NCI-H2196 treated with DMSO at 0.1 percent for 48 hours (cell line): ENCODE results near the gene OIP5.
A peak's percentile ranks its signal among the peaks of the same experiment; 100 is the strongest.
"Not testable (repeated sequence)": the region's sequence is repeated elsewhere in the genome, so short reads cannot be mapped to it uniquely, and the experiment has no call there.

Source experiments
- DNase-seq: peaks from one replicate; lab custom pipeline; 2025; ENCODE audit not compliant: unreplicated experiment; lab: John Stamatoyannopoulos, UW

OIP5 gene

DNA sequence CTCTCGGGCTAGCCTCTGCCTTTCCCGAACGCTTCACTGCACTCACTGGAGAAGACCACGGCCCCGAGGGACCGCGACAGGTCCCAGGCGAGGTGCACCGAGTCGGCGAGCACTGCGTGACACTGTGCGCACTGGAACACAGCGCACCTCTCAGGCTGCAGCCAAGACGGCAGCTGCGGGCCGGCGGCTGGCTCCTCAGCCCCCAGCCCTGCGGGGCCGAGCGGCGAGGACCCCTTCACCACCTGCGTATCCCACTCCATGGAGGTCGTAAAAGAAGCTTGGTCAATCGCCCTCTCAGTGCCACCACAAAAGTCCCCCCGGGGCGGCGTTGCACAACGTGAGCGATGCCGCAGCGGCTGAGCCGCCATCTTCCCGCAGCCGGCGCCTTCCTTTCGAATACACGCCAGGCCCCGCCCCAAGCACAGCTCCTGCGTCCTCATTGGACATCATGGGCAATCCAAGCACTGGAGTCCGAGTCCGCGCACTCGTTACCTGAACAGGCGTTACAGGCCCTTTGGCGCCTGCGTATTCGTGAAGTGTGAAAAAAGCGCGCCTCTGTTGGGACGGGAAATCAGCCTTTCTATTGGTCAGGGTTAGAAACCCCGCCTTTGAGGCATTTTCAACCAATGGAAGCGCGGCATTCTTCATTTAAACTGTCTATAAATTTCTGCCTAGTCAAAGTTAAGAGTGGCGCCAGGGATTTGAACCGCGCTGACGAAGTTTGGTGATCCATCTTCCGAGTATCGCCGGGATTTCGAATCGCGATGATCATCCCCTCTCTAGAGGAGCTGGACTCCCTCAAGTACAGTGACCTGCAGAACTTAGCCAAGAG, at the start of gene OIP5, which contains the start of gene NUSAP1:
OIP5 (minus strand) TSS at position 398 of the 832 bp plus-strand sequence; CDS start at position 368, 30 bp downstream.
NUSAP1 (plus strand) TSS at position 688 of the 832 bp plus-strand sequence; CDS start at position 765, 77 bp downstream.
- peak; percentile 92 for DNase-seq

DNA sequence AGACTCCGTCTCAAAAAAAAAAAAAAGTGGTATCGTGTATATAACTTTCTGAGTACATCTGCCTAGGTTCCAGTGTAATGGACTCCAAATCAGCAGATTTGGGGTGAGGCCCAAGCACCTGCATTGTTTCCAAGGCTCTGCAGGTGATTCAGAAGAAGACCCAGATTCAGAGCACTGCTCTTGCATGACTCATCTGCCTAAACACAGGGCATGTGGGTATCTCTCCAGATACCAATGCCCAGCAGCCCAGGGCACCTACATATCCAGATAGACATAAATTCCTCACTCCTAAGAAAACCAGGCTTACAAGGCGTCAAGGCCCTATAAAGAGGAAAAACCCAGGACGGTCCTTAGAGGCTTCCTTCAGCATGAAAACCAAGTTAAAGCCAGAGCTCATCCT, 45.6 kb upstream of the OIP5 start:
- DNase-seq = no peak

DNA sequence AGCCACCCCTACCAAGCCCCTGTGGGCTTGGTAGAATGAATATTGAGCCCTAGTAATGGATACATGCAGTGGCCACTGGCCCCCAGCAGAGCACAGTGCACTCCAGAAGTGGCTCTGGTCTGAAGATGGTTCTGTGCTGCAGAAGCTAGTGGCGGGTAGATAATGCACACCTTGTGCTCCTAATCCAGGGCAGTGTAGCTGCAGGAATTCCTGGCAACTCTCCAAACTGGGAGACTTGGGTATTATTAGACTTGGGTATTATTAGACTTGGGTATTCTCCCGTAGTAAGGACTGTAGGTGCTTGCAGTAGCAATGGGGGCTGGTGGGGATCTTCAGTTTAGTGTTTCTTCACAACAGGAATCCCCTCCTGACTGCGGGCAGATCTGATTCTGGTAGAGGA, 35.0 kb upstream of the OIP5 start:
- no peak for DNase-seq

DNA sequence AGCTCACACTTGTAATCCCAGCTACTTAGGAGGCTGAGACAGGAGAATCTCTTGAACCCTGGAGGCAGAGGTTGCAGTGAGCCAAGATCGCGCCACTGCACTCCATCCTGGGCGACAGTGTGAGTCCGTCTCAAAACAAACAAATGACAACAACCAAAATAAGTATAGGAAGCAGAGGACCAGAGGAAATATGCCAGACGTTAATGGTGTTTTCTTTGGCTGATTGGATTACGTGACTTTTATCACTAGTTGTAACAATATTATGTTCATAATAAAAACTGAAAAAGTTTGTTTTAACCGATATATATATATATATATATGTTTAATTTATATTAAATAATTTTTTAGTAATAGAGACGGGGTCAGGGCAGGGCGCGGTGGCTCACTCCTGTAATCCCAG, 22.0 kb upstream of the OIP5 start:
- no peak for DNase-seq

DNA sequence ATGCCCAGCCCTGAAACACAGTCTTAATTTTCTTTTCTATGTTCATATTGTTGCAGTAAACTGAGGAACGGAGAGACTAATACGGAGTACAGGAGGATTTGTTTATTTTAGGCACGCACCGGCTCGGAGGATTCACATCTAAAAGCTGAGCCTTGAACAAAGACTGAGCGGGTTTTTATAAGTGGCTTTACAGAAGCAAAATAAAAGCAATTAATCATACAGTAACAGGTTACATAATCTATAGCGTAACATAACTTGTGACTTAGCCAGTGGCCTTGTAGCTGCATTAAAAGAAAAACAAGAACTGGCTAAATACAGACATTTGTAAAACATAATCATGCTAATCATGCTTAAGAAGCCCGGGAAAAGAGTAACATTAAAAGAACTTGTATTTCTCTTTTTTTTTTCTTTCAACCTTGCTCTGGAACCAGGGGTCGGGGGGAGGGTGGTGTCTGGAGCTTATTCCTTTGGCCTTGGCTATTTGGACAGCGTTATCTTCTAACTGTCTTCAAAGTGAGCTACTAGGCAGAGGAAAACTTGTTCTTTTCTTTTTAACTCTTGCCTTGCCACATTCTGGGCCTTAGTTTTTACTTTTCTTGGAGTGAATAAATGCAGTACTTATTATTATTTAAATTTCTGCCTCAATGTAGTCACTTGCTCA, 17.8 kb upstream of the OIP5 start:
- DNase-seq = no peak

DNA sequence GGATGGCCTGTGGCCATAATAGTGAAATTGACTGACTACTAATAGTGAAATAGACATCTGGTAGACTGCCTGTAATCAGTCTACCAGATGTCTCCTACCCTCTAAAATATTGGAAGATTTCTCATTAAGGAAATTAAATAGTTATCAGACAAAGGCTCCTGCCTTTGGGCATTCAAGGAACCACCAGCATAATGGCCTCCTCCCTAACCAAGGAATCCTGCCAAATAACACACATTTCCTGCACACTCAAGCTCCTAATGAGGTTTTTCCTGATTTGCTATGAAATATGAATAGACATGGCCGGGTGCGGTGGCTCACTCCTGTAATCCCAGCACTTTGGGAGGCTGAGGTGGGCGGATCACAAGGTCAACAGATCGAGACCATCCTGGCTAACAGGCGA, 14.8 kb upstream of the OIP5 start:
- no peak for DNase-seq

DNA sequence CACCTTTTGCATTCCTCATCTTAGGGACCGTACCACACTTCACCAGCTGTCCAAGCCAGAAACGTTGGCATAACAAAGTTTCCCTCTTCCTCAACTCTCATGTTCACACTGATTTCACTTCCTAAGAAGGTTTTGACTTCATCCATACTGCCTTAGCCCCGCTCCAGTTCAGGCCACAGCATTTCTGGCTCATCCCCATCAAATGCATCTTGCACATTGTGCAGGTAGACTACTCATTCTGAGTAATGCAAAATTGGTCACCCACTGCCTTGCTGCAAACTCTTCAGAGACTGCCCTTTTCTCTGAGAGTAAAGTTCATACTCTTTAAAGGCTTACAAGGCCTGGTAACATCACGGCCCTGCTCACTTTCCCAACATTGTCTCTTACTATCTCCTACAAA, 9.1 kb upstream of the OIP5 start:
- no peak for DNase-seq

DNA sequence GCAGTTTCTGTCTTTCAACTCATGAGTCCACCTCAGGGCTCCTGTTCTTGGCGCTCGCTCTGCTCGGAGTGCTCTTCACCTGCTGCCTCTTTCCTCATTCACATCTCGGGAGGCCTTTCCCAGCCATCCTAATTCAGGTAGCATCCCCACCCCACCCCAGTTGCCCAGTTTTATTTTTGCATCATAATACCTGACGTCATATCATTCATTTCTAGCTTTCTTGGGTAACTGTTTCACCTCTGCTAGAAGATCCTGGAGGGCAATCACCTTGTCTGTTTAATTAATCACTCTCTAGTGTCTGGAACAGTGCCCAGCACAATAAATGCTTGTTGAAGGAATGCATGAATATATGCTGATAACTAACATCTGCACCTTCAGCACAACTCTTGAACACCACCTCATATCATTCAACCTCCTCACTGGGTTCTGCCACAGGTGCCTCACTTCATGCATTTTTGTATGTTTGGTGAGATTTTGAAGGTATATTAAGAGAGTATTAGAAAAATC, 7.9 kb upstream of the OIP5 start:
- DNase-seq = no peak

DNA sequence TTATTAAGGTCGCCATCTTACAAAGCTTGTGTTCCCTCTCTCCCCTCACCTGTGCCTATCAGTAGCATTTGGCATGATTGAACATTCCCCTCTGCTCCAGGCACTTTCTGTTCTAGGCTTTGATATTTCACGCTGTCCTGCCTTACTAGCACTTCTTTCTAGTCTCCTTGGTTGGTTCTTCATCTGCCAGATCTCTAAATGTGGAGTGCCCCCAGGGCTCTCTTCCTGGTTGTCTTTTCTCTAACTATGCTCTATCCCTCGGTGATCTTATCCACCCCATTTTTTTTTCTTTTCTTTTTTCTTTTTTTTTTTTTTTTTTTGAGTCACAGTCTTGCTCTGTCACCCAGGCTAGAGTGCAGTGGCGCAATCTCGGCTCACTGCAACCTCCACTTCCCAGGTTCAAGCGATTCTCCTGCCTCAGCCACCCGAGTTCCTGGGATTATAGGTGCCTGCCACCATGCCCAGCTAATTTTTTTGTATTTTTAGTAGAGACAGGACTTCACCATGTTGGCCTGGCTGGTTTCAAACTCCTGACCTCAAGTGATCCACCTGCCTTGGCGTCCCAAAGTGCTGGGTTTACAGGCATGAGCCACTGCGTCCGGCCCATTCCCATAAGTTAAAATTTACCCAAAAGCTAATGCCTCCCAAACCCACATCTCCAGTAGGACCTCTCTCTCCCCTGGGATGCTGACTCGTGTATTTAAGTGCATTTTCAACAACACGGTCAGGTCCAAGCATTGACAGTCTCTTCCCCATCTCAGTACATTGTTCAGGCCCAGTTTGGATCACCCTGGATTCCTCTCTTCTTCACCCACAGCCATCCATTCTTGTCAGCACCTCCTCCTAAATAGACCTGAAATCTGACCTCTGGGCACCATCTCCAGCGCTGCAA, 5.5 kb upstream of the OIP5 start:
- no peak for DNase-seq

DNA sequence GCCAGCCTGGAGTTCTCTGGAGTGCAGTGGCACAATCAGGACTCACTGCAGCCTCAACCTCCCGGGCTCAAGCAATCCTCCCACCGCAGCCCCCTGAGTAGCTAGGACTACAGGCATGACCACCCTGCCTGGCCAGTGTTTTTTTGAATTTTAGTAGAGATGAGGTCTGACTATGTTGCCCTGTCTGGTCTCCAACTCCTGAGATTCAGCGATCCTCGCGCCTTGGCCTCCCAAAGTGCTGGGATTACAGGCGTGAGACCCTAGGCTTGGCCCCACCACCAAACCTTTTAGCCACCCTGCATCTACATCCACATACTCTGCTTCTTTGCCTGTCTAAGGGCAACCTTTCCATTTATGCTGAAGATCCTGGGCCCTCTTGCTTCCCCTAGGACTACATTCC, 4.7 kb upstream of the OIP5 start:
- no peak for DNase-seq

DNA sequence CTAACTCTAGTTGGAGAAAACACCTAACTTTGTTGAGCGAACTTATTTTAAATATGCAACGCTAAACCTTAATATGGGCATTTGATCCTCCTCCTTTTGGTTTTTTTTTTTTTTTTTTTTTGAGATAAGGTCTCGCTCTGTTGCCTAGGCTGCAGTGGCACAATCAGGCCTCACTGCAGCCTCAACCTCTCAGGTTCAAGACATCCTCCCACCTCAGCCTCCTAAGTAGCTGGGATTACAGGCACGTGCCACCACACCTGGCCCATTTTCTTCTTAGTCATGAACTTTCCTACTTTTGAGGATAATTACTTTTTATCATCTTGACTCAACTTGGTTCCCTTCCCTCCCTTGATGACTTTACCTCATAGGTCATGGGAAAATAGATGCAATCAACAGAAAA, 4.2 kb upstream of the OIP5 start:
- DNase-seq = no peak

DNA sequence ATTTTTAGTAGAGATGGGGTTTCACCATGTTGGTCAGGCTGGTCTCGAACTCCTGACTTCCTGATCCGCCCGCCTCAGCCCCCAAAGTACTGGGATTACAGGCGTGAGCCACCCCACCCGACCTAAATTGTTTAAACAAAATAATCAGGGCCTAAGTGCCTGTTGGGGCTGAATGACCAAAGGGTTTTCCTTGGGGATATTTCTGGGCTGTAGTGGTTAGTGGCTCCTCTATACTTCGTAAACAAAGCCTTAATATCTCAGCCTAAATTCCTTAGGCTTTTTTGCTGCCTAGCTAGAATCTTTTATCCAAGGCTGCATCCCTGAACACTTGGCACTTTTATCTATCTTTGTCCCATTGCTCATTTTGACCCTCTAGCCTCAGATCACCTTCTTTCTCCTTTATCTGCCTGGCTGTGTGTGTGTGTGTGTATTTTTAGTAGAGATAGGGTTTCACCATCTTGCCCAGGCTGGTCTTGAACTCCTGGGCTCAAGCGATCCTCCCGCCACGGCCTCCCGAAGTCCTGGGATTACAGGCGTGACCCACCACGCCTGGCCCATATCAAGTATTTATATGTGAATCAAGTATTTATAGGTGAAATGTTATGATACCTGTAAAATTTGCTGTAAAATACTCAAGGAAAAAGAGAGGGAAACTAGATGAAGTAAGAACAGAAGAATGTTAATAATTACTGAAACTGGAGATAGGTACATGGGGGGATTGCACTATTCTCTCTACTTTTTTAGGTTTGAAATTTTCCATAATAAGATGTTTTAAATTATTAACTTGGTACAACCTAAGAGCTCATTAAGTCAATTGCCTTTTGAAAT, 2.1 kb upstream of the OIP5 start:
- DNase-seq = no peak

DNA sequence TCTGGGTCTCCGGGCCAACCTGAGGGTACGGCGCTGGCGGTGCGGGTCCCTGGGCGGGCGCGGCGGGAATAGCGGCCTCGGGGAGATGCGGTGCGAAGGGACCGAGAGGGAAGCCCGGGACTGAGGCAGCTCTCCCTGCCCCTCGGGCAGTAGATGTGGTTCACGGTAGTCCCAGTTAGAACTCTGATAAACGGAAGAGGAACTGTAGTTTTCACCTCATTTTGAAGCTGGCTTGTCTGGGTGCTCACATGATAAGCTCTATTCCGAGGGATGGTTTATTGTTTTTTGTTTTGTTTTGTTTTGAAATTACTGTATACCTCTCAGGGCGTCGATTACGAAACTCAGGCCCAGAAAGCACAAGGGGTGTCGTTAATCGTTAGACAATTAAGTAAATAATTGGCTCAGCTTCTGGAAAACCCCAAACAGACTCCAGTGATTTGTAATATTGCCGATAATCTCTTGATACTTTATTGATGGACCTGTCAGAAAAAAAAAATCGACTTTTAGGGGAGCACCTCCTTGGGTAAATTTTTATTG, 703 bp upstream of the OIP5 start:
- no peak for DNase-seq

DNA sequence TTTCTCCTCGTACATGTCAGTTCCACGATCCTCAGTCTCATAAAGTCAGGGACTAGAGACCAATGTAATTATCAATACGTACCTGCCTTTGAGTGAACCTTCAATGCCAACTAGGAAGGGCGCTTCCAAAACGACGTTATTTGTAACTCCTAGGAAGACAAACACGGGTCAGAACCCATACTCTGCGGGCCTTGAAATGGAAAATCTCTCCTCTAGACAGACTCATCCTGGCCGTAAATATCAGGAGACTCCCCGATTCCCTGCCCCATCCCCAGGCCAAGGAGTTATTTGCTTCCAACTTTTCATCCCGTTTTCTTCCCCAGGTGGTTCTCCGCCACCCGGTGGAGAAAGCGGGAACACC, 578 bp downstream of the OIP5 start:
- no peak for DNase-seq

DNA sequence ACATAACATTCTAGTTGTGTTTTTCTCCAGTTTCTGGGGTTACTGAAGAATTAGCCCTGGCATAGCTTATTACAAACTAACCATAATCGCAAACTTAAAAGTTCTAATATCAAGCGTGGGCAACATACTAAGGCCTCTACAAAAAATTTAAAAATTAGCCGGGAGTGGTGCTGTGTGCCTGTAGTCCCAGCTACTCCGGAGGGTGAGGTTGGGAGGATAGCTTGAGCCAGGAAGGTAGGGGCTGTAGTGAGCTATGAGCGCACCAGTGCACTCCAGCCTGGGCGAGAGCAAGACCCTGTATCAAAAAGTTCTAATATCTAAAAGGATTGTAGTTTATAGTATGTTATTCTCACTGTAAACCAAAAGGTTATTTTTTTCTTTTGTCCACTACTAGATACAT, 1.1 kb downstream of the OIP5 start:
- DNase-seq = no peak

DNA sequence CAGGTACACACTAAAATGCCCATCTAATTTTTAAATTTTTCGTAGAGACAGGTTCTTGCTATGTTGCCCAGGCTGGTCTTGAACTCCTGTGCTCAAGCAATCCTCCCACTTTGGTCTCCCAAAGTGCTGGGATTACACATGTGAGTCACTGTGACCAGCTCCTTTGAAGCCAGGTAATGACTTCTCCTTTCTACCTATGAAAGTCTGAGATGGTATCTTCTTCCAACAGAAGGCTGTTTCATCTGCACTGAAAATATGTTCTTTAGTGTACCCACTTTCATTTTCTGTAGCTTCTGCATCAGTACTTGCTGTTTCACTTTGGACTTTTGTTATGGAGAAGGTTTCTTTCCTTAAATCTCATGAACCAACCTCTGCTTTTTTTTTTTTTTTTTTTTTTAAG, 8.8 kb downstream of the OIP5 start:
- no peak for DNase-seq

DNA sequence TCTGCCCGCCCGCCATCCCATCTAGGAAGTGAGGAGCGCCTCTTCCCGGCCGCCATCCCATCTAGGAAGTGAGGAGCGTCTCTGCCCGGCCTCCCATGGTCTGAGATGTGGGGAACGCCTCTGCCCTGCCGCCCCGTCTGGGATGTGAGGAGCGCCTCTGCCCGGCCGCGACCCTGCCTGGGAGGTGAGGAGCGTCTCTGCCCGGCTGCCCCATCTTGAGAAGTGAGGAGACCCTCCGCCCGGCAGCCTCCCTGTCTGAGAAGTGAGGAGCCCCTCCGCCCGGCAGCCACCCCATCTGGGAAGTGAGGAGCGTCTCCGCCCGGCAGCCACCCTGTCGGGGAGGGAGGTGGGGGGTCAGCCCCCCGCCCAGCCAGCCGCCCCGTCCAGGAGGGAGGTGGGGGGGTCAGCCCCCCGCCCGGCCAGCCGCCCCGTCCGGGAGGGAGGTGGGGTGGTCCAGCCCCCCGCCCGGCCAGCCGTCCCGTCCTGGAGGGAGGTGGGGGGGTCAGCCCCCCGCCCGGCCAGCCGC, 11.5 kb downstream of the OIP5 start:
- DNase-seq = not testable (repeated sequence)

DNA sequence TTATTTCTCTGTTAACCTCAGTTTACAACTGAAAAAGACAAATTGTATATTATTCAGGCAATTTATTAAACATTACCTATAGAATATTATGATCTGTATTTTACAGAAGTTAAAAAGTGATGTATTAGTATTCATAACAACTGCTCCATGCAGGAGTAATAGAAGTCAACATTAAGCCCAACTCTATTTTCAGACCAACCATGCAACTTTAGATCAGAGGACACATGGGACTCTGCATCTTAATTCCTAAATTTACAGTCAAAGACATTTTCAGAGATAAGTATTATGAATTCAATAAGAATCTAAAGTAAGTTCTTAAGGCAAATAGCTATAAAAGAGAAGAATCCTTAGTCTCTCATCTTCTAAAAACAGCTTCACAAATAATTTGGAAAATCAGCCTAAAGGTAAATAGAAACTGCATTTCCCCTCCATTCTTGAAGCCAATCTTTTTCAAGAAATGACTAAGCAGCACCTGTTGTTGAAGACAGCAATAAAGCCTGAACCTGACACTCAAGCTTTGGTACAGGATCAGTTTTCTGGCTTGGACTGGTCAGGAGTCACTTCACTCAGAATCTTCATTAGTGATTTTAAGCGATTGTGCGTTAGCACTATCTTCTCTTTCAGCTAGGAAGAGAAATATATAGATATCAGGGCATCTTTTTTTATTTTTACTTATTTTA, 23.0 kb downstream of the OIP5 start:
- no peak for DNase-seq

DNA sequence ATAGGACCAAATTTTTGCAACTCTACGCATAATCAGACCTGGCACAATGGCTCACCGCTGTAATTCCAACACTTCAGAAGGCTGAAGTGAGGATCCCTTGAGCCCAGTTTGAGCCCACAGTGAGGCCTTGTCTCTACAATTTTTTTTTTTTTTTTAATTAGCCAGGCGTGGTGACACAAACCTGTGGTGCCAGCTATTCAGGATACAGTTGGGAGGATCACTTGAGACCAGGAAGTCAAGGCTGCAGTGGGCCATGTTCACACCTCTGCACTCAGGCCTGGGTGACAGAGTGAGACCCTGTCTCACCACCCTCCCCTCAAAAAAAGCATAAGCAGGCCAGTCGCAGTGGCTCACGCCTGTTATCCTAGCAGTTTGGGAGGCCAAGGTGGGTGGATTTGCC, 24.7 kb downstream of the OIP5 start:
- no peak for DNase-seq
